Measurements from ENCODE around the gene EHD1. TPM values are rescaled to one million over a fixed set of nuclear protein-coding genes. Genes with fewer than 3 reads are reported as not detected.

The EHD1 gene
- total RNA-seq, 1 donor from 2014 or later: 56.8 TPM

Other genes with a start within 250 kb of the EHD1 start
- 43.6 TPM for gene NRXN2, start 155.4 kb downstream of the EHD1 start, total RNA-seq (ENCODE audit: insufficient read depth, low replicate concordance)
- 15.9 TPM for gene RASGRP2, start 134.5 kb downstream of the EHD1 start, total RNA-seq (ENCODE audit: insufficient read depth, low replicate concordance)
- 14.7 TPM for gene PYGM, start 118.6 kb downstream of the EHD1 start, total RNA-seq (ENCODE audit: insufficient read depth, low replicate concordance)
- gene SF1, start 100.1 kb downstream of the EHD1 start, total RNA-seq (ENCODE audit: insufficient read depth, low replicate concordance): 120 TPM
- gene MAP4K2, start 75.4 kb downstream of the EHD1 start, total RNA-seq (ENCODE audit: insufficient read depth, low replicate concordance): 2.6 TPM
- 4.3 TPM for gene MEN1, start 68.1 kb downstream of the EHD1 start, total RNA-seq (ENCODE audit: insufficient read depth, low replicate concordance)
- gene CDC42BPG, start 34.0 kb downstream of the EHD1 start, total RNA-seq (ENCODE audit: insufficient read depth, low replicate concordance): 0.96 TPM
- 5.3 TPM for gene ATG2A, start 38.6 kb upstream of the EHD1 start, total RNA-seq (ENCODE audit: insufficient read depth, low replicate concordance)
- 3.6 TPM for gene PPP2R5B, start 46.1 kb upstream of the EHD1 start, total RNA-seq (ENCODE audit: insufficient read depth, low replicate concordance)
- not detected for gene GPHA2, start 57.3 kb upstream of the EHD1 start, total RNA-seq (ENCODE audit: insufficient read depth, low replicate concordance)
- not detected for gene MAJIN, start 93.5 kb upstream of the EHD1 start, total RNA-seq (ENCODE audit: insufficient read depth, low replicate concordance)
- gene BATF2, start 118.3 kb upstream of the EHD1 start, total RNA-seq (ENCODE audit: insufficient read depth, low replicate concordance): not detected
- gene ARL2, start 135.5 kb upstream of the EHD1 start, total RNA-seq (ENCODE audit: insufficient read depth, low replicate concordance): 60.2 TPM
- gene SNX15, start 148.8 kb upstream of the EHD1 start, total RNA-seq (ENCODE audit: insufficient read depth, low replicate concordance): 19.0 TPM
- 11.8 TPM for gene SAC3D1, start 162.6 kb upstream of the EHD1 start, total RNA-seq (ENCODE audit: insufficient read depth, low replicate concordance)
- gene NAALADL1, start 179.9 kb upstream of the EHD1 start, total RNA-seq (ENCODE audit: insufficient read depth, low replicate concordance): 4.1 TPM
- 3.1 TPM for gene CDCA5, start 205.4 kb upstream of the EHD1 start, total RNA-seq (ENCODE audit: insufficient read depth, low replicate concordance)
- gene ZFPL1, start 205.6 kb upstream of the EHD1 start, total RNA-seq (ENCODE audit: insufficient read depth, low replicate concordance): 28.6 TPM
- gene VPS51, start 217.6 kb upstream of the EHD1 start, total RNA-seq (ENCODE audit: insufficient read depth, low replicate concordance): 117 TPM
- gene TM7SF2, start 233.3 kb upstream of the EHD1 start, total RNA-seq (ENCODE audit: insufficient read depth, low replicate concordance): 15.2 TPM
- 5.8 TPM for gene ZNHIT2, start 239.1 kb upstream of the EHD1 start, total RNA-seq (ENCODE audit: insufficient read depth, low replicate concordance)
- gene FAU, start 243.5 kb upstream of the EHD1 start, total RNA-seq (ENCODE audit: insufficient read depth, low replicate concordance): 267 TPM
- gene MRPL49, start 243.7 kb upstream of the EHD1 start, total RNA-seq (ENCODE audit: insufficient read depth, low replicate concordance): 19.5 TPM